ENCODE measurements around the gene CRABP1.

Gene CRABP1

GRCh38 chr15:78322724-78323521, 17.2 kb upstream of the CRABP1 start:
- DNase-seq (ENCODE audit: insufficient read length, low spot score) (no peak), FAIRE-seq (no peak)
- TF ChIP-seq CTCF (IDR thresholded peaks at IDR 0.05; ENCODE audit: insufficient read depth, missing control alignments) = no peak

- DNase-seq (ENCODE audit: insufficient read length, low spot score) = no peak
- FAIRE-seq = no peak
- TF ChIP-seq CTCF (IDR thresholded peaks at IDR 0.05; ENCODE audit: insufficient read depth, missing control alignments) = no peak
These were observed 16.5 kb upstream of the CRABP1 start for GRCh38 chr15:78323693-78324092.

GRCh38 chr15:78324144-78324543, 16.0 kb upstream of the CRABP1 start:
- FAIRE-seq (no peak), DNase-seq (ENCODE audit: insufficient read length, low spot score) (no peak)
- no peak for TF ChIP-seq CTCF (IDR thresholded peaks at IDR 0.05; ENCODE audit: insufficient read depth, missing control alignments)

- no peak for DNase-seq (ENCODE audit: insufficient read length, low spot score)
- no peak for FAIRE-seq
- TF ChIP-seq CTCF (IDR thresholded peaks at IDR 0.05; ENCODE audit: insufficient read depth, missing control alignments) = no peak
These were observed 14.9 kb upstream of the CRABP1 start for GRCh38 chr15:78325092-78325843.

- FAIRE-seq = no peak
- no peak for DNase-seq (ENCODE audit: insufficient read length, low spot score)
- TF ChIP-seq CTCF (IDR thresholded peaks at IDR 0.05; ENCODE audit: insufficient read depth, missing control alignments) = no peak
These were observed 12.7 kb upstream of the CRABP1 start for GRCh38 chr15:78327466-78327865.

GRCh38 chr15:78329625-78330024, 10.5 kb upstream of the CRABP1 start:
- no peak for DNase-seq (ENCODE audit: insufficient read length, low spot score)
- FAIRE-seq = no peak
- no peak for TF ChIP-seq CTCF (IDR thresholded peaks at IDR 0.05; ENCODE audit: insufficient read depth, missing control alignments)

- TF ChIP-seq CTCF (IDR thresholded peaks at IDR 0.05; ENCODE audit: insufficient read depth, missing control alignments) = no peak
- DNase-seq (ENCODE audit: insufficient read length, low spot score) (no peak), FAIRE-seq (no peak)
These were observed 5.3 kb upstream of the CRABP1 start for GRCh38 chr15:78334845-78335244.
